ENCODE measurements around the gene SHC4.

The SHC4 gene, protein sequence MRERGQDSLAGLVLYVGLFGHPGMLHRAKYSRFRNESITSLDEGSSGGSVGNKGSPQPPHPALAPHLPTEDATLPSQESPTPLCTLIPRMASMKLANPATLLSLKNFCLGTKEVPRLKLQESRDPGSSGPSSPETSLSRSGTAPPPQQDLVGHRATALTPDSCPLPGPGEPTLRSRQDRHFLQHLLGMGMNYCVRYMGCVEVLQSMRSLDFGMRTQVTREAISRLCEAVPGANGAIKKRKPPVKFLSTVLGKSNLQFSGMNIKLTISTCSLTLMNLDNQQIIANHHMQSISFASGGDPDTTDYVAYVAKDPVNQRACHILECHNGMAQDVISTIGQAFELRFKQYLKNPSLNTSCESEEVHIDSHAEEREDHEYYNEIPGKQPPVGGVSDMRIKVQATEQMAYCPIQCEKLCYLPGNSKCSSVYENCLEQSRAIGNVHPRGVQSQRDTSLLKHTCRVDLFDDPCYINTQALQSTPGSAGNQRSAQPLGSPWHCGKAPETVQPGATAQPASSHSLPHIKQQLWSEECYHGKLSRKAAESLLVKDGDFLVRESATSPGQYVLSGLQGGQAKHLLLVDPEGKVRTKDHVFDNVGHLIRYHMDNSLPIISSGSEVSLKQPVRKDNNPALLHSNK

GRCh38 chr15:48963524-48964113, at the start of gene SHC4:
Gene SHC4 (minus strand): TSS chr15:48963919. CDS start chr15:48963015, 904 bp downstream.
- peak; percentile 88 for DNase-seq (ENCODE audit: low read depth)
- H3K4me3 ChIP-seq (replicated peaks; ENCODE audit: low read depth, low read length): peak within 1 kb of the TSS; percentile 68
- peak; percentile 40 for TF ChIP-seq CTCF (IDR thresholded peaks at IDR 0.05; ENCODE audit: low read length, missing control alignments)

DNA sequence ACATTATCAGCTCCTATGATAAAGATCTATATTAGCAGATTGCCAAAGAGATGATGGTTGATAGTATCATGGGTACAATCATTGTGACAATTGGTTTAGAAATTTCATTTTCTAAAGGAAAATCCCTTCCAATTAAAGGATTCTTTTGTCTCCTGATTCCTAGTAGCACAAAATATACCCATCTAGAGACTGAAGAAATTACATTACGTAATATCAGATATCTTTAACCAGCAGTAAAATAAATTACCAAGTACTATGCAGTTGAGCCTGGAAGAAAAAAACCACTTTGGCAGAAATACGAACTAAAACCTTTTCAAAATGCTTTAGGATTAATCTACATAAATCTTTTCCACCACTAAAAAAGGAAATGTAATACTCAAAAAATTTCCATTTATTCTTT, 35.6 kb upstream of the SHC4 start:
- TF ChIP-seq CTCF (IDR thresholded peaks at IDR 0.05; ENCODE audit: low read length, missing control alignments): no peak
- no peak overlapping the region for H3K4me3 ChIP-seq (replicated peaks; ENCODE audit: low read depth, low read length)
- DNase-seq (ENCODE audit: low read depth): no peak

GRCh38 chr15:48996276-48996675, 32.6 kb upstream of the SHC4 start:
- TF ChIP-seq CTCF (IDR thresholded peaks at IDR 0.05; ENCODE audit: low read length, missing control alignments): no peak
- H3K4me3 ChIP-seq (replicated peaks; ENCODE audit: low read depth, low read length): no peak overlapping the region
- DNase-seq (ENCODE audit: low read depth): no peak

- TF ChIP-seq CTCF (IDR thresholded peaks at IDR 0.05; ENCODE audit: low read length, missing control alignments): no peak
- no peak for DNase-seq (ENCODE audit: low read depth)
- H3K4me3 ChIP-seq (replicated peaks; ENCODE audit: low read depth, low read length): no peak overlapping the region
Observed at GRCh38 chr15:48993380-48993779, 29.7 kb upstream of the SHC4 start.

DNA sequence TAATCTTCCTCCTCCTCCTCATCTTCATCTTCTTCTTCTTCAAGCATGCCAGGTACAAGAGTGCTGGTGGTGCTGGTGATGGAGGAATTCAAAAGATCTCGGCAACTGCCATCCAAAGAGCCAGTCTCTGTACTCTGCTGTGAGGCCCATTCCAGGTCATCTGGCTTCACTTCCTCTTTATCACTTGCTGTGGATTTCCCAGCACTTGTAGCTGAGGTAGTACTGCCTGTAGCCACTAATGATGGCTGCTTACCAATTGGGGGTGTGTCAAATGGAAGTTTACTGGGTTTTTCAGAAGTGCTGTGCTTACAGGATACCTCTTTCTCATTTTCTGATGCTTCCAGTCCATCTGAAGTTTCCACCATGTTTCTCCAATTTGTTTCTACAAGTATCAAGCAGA, 28.8 kb upstream of the SHC4 start:
- no peak overlapping the region for H3K4me3 ChIP-seq (replicated peaks; ENCODE audit: low read depth, low read length)
- no peak for TF ChIP-seq CTCF (IDR thresholded peaks at IDR 0.05; ENCODE audit: low read length, missing control alignments)
- DNase-seq (ENCODE audit: low read depth): no peak

DNA sequence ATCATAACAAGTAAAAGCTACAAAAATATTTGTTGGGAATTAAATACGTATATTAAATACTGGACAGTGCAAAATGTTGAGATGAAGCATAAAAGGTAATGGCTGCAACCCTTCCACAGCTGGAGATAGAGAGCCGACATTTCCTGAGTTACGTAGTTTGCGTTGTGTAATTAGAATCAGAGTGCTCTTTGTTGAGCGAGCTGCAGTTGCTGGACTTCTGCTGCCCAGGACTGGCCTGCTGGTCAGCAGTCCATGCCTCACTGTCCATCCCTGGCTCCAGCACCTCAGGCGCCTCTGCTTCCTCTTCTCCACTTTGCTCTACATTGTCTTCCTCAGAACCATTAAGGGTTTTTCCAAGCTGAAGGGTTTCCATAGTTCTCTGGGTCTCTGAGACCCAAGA, 28.4 kb upstream of the SHC4 start:
- H3K4me3 ChIP-seq (replicated peaks; ENCODE audit: low read depth, low read length): no peak overlapping the region
- no peak for DNase-seq (ENCODE audit: low read depth)
- no peak for TF ChIP-seq CTCF (IDR thresholded peaks at IDR 0.05; ENCODE audit: low read length, missing control alignments)
